Measurements from ENCODE around the gene CARHSP1. TPM values are rescaled to one million over a fixed set of nuclear protein-coding genes. Genes with fewer than 3 reads are reported as not detected.
"Not testable (repeated sequence)": the region's sequence is repeated elsewhere in the genome, so short reads cannot be mapped to it uniquely, and the experiment has no call there.

The CARHSP1 gene
- total RNA-seq, 1 experiment from 2014 or later, result 44.7 TPM

- no peak for DNase-seq (ENCODE audit: low read depth, low spot score)
- in situ Hi-C loops (cut with HindIII; ENCODE audit: low pct_unique_long_range_greater_than_20kb, low sequenced_read_pairs), result no loop called here
These were observed 12.2 kb upstream of the CARHSP1 start for GRCh38 chr16:8880839-8881510.

- in situ Hi-C loops (cut with HindIII; ENCODE audit: low pct_unique_long_range_greater_than_20kb, low sequenced_read_pairs), result no loop called here
- DNase-seq (ENCODE audit: low read depth, low spot score), result no peak
These were observed 9.7 kb upstream of the CARHSP1 start for GRCh38 chr16:8878523-8878911.

- in situ Hi-C loops (cut with HindIII; ENCODE audit: low pct_unique_long_range_greater_than_20kb, low sequenced_read_pairs), result no loop called here
- no peak for DNase-seq (ENCODE audit: low read depth, low spot score)
These were observed 9.2 kb upstream of the CARHSP1 start for GRCh38 chr16:8877894-8878522.

GRCh38 chr16:8875317-8875716 is 6.5 kb upstream of the CARHSP1 start:
- DNase-seq (ENCODE audit: low read depth, low spot score); in situ Hi-C loops (cut with HindIII; ENCODE audit: low pct_unique_long_range_greater_than_20kb, low sequenced_read_pairs): not testable (repeated sequence)

GRCh38 chr16:8874388-8874787 is 5.6 kb upstream of the CARHSP1 start:
- in situ Hi-C loops (cut with HindIII; ENCODE audit: low pct_unique_long_range_greater_than_20kb, low sequenced_read_pairs), result no loop called here

GRCh38 chr16:8873866-8874195 is 5.0 kb upstream of the CARHSP1 start:
- in situ Hi-C loops (cut with HindIII; ENCODE audit: low pct_unique_long_range_greater_than_20kb, low sequenced_read_pairs); DNase-seq (ENCODE audit: low read depth, low spot score): not testable (repeated sequence)

More at GRCh38 chr16:8874388-8874787, 5.6 kb upstream of the CARHSP1 start:
- DNase-seq (ENCODE audit: low read depth, low spot score), result no peak

GRCh38 chr16:8872967-8873865 is 4.4 kb upstream of the CARHSP1 start:
- DNase-seq (ENCODE audit: low read depth, low spot score), result no peak
- in situ Hi-C loops (cut with HindIII; ENCODE audit: low pct_unique_long_range_greater_than_20kb, low sequenced_read_pairs), result no loop called here

GRCh38 chr16:8872071-8872470 is 3.3 kb upstream of the CARHSP1 start:
- no peak for DNase-seq (ENCODE audit: low read depth, low spot score)
- in situ Hi-C loops (cut with HindIII; ENCODE audit: low pct_unique_long_range_greater_than_20kb, low sequenced_read_pairs), result no loop called here

- in situ Hi-C loops (cut with HindIII; ENCODE audit: low pct_unique_long_range_greater_than_20kb, low sequenced_read_pairs); DNase-seq (ENCODE audit: low read depth, low spot score): not testable (repeated sequence)
These were observed 1.1 kb upstream of the CARHSP1 start for GRCh38 chr16:8869988-8870241.

- in situ Hi-C loops (cut with HindIII; ENCODE audit: low pct_unique_long_range_greater_than_20kb, low sequenced_read_pairs), result no loop called here
- DNase-seq (ENCODE audit: low read depth, low spot score), result no peak
These were observed 594 bp upstream of the CARHSP1 start for GRCh38 chr16:8869212-8869987.

- in situ Hi-C loops (cut with HindIII; ENCODE audit: low pct_unique_long_range_greater_than_20kb, low sequenced_read_pairs), result no loop called here
- DNase-seq (ENCODE audit: low read depth, low spot score), result no peak
These were observed 832 bp downstream of the CARHSP1 start for GRCh38 chr16:8867932-8868415.

GRCh38 chr16:8867216-8867931 is 1.4 kb downstream of the CARHSP1 start:
- no peak for DNase-seq (ENCODE audit: low read depth, low spot score)

GRCh38 chr16:8866884-8867215 is 2.0 kb downstream of the CARHSP1 start:
- in situ Hi-C loops (cut with HindIII; ENCODE audit: low pct_unique_long_range_greater_than_20kb, low sequenced_read_pairs), result no loop called here
- DNase-seq (ENCODE audit: low read depth, low spot score), result no peak

More at GRCh38 chr16:8867216-8867931, 1.4 kb downstream of the CARHSP1 start:
- in situ Hi-C loops (cut with HindIII; ENCODE audit: low pct_unique_long_range_greater_than_20kb, low sequenced_read_pairs), result no loop called here

GRCh38 chr16:8866118-8866883 is 2.5 kb downstream of the CARHSP1 start:
- DNase-seq (ENCODE audit: low read depth, low spot score), result no peak
- in situ Hi-C loops (cut with HindIII; ENCODE audit: low pct_unique_long_range_greater_than_20kb, low sequenced_read_pairs), result no loop called here

GRCh38 chr16:8865145-8865882 is 3.5 kb downstream of the CARHSP1 start:
- in situ Hi-C loops (cut with HindIII; ENCODE audit: low pct_unique_long_range_greater_than_20kb, low sequenced_read_pairs), result no loop called here
- DNase-seq (ENCODE audit: low read depth, low spot score), result no peak

- in situ Hi-C loops (cut with HindIII; ENCODE audit: low pct_unique_long_range_greater_than_20kb, low sequenced_read_pairs), result no loop called here
These were observed 4.2 kb downstream of the CARHSP1 start for GRCh38 chr16:8864480-8865110.

More at GRCh38 chr16:8864480-8865110, 4.2 kb downstream of the CARHSP1 start:
- DNase-seq (ENCODE audit: low read depth, low spot score), result no peak
